Liver (tissue), 3 donors: ENCODE measurements around the gene RASGRF2.

ENCODE experiments used
- GABPA ChIP-seq, 2 donors: IDR thresholded peaks in 1 of 2; conservative IDR thresholded peaks in 1 of 2; 2 replicates each; pipeline ENCODE4 v1.6.1; 2016; ENCODE audit warnings: antibody characterized with exemption in 2 of 2, mild to moderate bottlenecking in 1 of 2, moderate library complexity in 1 of 2
- RAD21 ChIP-seq, 2 donors: IDR thresholded peaks; 2 replicates each; pipeline ENCODE4 v1.6.1; 2016; ENCODE audit warnings: antibody characterized with exemption in 2 of 2, mild to moderate bottlenecking in 2 of 2
- SP1 ChIP-seq: IDR thresholded peaks from 2 replicates; pipeline ENCODE4 v1.6.1; 2018; ENCODE audit warnings: antibody characterized with exemption, mild to moderate bottlenecking
- TAF1 ChIP-seq: conservative IDR thresholded peaks from 2 replicates; pipeline ENCODE4 v1.6.1; 2016; ENCODE audit warnings: antibody characterized with exemption, mild to moderate bottlenecking
- YY1 ChIP-seq: IDR thresholded peaks from 2 replicates; pipeline ENCODE4 v1.6.1; 2016; ENCODE audit warnings: antibody characterized with exemption, mild to moderate bottlenecking
- TF ChIP-seq, protein P1 (sequence below): fragments of 150-350 bp; IDR thresholded peaks from 2 replicates; pipeline ENCODE4 v1.5.1; 2017; ENCODE audit warnings: improper control_type of control experiment, low read depth, low read length; ENCODE audit not compliant: missing input control
- TF ChIP-seq, protein P2 (sequence below): IDR thresholded peaks from 2 replicates; pipeline ENCODE4 v1.6.1; 2016; ENCODE audit warnings: antibody characterized with exemption
- TF ChIP-seq, protein P3 (sequence below): IDR thresholded peaks from 2 replicates; pipeline ENCODE4 v1.6.1; 2016; ENCODE audit warnings: antibody characterized with exemption, mild to moderate bottlenecking
- donor health status: healthy.
- donor health status: healthy.

DNA sequence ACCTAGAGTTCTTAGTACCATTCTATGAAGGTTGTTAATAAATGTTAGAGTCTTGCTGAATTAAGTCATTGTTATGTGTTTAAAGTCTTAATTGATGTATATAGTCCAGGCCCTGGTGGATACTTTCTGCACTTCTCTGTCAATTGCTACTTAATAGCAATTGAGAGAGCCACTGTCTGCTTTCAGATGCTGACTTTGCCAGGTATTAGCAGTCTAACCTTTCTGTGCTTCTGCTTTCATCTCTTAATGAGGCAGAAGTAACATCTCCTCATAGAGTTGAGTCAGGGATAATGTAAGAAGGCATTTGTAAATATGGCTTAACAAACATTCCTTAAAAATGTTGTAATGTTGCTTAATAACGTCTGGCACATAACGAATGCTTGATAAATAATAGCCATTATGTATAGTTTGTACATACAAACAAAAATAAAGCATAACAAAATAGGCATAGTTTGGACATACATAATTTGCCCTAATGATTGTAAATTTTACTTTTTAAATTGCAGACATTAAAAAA is 28.3 kb downstream of the RASGRF2 start:
- TF ChIP-seq, protein P1, sequence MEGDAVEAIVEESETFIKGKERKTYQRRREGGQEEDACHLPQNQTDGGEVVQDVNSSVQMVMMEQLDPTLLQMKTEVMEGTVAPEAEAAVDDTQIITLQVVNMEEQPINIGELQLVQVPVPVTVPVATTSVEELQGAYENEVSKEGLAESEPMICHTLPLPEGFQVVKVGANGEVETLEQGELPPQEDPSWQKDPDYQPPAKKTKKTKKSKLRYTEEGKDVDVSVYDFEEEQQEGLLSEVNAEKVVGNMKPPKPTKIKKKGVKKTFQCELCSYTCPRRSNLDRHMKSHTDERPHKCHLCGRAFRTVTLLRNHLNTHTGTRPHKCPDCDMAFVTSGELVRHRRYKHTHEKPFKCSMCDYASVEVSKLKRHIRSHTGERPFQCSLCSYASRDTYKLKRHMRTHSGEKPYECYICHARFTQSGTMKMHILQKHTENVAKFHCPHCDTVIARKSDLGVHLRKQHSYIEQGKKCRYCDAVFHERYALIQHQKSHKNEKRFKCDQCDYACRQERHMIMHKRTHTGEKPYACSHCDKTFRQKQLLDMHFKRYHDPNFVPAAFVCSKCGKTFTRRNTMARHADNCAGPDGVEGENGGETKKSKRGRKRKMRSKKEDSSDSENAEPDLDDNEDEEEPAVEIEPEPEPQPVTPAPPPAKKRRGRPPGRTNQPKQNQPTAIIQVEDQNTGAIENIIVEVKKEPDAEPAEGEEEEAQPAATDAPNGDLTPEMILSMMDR: no peak
- TF ChIP-seq YY1 (no peak), SP1 (no peak), RAD21 (IDR thresholded peaks at IDR 0.05) (no peak), GABPA (IDR thresholded peaks at IDR 0.05 in 1 of 2, conservative IDR thresholded peaks at IDR 0.05 in 1 of 2) (no peak), TAF1 (no peak)
- TF ChIP-seq, protein P2, sequence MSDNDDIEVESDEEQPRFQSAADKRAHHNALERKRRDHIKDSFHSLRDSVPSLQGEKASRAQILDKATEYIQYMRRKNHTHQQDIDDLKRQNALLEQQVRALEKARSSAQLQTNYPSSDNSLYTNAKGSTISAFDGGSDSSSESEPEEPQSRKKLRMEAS: no peak
- TF ChIP-seq, protein P3, sequence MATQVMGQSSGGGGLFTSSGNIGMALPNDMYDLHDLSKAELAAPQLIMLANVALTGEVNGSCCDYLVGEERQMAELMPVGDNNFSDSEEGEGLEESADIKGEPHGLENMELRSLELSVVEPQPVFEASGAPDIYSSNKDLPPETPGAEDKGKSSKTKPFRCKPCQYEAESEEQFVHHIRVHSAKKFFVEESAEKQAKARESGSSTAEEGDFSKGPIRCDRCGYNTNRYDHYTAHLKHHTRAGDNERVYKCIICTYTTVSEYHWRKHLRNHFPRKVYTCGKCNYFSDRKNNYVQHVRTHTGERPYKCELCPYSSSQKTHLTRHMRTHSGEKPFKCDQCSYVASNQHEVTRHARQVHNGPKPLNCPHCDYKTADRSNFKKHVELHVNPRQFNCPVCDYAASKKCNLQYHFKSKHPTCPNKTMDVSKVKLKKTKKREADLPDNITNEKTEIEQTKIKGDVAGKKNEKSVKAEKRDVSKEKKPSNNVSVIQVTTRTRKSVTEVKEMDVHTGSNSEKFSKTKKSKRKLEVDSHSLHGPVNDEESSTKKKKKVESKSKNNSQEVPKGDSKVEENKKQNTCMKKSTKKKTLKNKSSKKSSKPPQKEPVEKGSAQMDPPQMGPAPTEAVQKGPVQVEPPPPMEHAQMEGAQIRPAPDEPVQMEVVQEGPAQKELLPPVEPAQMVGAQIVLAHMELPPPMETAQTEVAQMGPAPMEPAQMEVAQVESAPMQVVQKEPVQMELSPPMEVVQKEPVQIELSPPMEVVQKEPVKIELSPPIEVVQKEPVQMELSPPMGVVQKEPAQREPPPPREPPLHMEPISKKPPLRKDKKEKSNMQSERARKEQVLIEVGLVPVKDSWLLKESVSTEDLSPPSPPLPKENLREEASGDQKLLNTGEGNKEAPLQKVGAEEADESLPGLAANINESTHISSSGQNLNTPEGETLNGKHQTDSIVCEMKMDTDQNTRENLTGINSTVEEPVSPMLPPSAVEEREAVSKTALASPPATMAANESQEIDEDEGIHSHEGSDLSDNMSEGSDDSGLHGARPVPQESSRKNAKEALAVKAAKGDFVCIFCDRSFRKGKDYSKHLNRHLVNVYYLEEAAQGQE: no peak
